Stimulated activated CD8-positive, alpha-beta memory T cell treated with anti-CD3 and anti-CD28 coated beads, Interleukin-15, amount 100 ng/mL, for 1 hour (primary cell): ENCODE results near the gene NDUFS7.

ENCODE experiments used
- DNase-seq: peaks from one replicate; pipeline ENCODE4 v3.0.0-alpha.2; 2020; ENCODE audit warnings: low read depth

NDUFS7 gene

DNA sequence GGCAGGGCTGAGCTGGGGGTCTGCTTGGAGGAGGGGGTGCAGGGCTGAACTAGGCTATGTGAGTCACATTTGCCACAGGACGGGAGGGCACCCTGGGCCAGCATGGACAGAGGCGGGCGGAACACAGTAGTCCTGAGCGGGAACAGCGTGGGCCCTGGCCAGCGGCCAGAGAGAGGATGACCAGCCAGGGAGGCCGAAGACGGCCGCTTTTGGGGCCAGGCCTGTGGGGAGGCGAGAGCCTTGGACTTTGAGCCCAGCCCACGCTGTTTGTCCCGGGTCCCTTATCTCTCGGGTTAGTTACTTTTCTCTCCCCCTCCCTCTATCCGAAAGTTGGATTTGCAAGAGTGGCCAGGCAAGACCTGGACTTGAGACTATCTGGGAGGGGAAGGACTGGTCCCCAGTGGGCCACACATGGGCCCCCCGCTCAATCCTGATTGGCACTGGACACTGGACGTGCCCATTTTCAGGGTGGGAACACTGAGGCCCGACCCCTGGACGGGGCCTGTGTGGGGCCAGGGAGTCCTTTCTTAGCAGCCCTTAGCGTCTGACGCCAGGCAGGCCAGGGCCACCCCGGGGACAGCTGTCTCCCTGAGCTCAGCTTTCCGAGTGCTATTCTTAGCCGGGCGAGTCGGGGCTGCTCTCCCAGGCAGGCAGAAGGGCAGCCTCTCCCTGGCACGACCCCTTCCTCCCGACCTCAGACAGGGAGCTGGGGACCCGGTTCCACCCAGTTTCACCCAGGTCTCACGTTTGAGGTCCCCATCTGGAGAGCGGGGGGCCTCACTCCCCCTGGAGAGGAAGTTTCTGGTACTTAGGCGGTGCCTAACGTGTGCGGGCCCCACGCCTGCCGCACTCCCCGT, 16.8 kb downstream of the NDUFS7 start:
- DNase-seq = no peak

DNA sequence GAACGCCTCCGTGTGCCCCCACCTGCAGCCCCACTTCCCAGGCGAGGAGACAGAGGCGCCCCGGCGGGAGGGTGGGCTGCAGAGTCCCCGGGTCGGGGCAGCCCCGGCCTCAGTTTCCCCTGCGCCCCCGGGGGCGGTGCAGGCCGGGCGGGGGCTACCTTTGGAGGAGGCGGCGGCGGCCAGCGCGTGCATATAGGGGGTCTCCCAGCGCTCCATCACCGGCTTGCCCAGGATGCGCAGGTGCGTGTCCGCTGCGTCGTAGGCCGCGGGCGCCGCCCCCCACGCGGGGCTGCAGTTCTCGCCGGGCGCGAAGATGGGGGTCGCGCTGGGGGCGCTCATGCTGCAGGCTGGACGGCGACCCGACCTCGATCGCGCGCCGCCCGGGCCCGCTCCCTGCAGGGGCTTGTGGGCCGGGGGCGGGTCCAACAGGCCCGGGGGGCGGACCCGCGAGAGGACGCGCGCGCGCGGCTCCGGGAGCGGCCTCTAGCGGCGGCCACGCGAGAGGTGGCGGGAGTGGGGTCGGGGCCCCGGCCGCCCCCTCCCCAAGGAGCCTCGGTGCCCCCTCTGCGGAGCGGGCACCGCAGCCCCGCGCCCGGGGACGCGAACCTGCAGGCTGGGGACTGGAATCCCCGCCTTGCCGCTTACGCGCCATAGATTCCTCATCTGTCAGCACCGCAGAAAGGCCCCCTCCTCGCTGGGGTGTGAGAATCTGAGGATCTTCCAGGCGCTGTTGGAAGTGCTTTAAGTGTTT, 17.6 kb downstream of the NDUFS7 start, which contains the start of gene GAMT:
Gene GAMT (minus strand): TSS at position 405 of the 751 bp plus-strand sequence. CDS start 66 bp downstream, at position 339.
- no peak for DNase-seq

DNA sequence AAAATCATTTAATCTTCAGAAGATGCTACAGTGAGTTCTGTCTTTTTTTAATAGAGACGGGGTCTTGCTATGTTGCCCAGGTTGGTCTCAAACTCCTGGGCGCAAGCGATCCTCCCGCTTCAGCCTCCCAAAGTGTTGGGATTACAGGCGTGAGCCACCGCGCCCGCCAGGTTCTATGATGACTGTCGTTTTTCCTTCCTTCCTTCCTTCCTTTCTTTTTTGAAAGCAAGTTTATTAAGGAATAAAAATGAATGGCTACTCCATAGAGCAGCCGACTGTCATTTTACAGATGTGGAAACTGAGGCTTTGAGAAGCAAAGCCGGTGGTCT, 18.1 kb downstream of the NDUFS7 start:
- DNase-seq = no peak

DNA sequence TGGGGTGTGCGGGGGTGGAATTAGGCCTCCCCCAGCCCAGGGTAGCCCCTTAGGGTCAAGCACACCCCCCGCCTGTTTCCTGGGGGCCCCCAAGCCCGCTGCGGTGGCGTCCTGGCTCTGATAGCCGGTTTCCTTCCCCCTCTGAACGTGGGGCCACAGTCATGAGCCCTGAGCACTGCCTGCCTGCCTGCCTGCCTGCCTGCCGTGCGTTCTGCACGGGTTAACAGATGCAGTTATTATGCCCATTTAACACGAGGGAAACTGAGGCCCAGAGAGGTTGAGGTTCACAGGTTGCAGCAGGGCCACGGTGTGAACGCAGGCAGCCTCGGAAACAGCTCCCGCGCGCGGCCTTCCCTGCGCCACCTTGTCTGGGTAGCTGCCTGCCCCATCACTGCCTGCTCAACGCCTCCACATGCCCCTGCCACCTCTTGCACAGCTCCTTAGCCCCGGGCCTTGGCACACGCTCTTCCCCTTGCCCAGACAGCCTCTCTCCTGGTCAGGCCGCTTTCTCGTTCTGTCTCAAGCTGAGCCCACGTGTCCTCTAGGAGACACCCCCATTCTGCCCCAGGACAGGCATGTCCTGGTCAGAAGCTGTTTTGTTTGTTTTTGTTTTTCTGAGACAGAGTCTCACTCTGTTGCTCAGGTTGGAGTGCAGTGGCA, 18.8 kb downstream of the NDUFS7 start:
- DNase-seq = no peak

DNA sequence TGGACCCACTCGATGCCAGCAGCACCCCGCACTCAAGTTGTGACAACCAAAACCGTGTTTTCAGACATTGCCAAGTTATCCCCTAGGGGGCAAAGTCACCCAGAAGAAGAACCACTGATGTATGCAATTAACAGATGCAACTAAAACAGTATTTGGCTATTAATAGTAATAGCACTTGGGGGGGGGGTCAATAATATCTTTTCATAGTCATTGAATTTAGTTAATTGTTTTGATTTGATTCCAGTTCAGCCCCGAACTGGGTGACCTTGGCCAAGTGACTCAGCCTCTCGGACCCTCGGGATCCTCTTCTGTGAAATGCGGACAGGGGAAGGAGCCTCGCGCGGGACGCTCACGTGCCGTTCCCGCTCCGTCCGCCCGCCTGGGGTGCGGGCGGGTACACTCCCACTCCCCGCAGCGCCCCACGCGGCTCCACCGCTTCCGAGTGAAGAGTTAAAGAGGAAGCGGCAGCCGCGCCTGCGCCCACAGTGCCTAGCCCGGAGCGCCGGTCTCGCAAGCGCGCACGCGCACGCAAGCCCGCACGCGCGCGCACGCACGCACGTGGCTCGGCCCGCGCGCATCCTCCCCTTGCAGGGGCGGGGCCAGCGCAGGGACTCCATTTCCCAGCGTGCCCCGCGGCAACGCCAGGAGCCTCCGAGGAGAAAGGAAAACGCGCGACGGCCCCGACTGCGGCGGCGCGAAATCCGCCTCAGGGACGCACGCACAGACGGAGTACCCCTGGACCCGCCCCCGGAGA, 23.2 kb downstream of the NDUFS7 start:
- DNase-seq = peak; percentile 97

DNA sequence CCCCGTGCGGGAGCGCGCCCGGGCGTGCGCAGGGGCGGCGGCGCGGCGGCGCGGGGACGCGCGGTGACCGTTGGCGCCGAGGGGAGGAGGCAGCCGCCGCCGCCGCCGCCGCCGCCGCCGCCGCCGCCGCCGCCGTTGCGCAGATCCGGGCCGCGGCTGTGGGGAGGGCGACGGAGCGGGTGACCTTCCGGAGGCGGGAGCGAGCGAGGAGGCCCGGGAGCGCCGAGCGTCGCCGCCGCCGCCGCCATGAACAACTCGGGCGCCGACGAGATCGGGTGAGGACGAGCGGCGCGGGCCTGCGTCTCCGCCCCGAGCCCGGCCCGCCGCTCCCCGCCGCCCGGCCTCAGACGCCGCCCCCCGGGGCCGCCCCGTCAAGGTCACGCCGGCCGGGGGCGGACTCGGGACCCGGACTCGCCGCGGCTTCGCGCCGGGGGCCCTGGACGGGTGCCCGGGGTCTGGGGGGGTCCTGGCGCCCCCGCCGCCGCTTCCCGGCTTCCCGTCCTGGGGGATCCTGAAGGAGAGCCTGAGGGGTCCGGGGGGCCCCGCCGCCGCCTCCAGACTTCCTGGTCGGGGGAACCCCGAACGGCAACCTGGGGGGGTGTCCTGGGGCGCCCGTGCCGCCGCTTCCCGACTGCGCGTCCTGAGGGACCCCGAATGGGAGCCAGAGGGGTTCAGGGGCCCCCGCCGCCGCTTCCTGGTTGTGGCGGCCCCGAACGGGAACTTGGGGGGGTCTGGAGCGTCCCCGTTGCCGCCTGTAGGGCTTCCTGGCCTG, 24.0 kb downstream of the NDUFS7 start, which contains the start of gene DAZAP1:
Gene DAZAP1 (plus strand): TSS at position 59 of the 772 bp plus-strand sequence. CDS start 188 bp downstream, at position 247.
- DNase-seq = no peak

DNA sequence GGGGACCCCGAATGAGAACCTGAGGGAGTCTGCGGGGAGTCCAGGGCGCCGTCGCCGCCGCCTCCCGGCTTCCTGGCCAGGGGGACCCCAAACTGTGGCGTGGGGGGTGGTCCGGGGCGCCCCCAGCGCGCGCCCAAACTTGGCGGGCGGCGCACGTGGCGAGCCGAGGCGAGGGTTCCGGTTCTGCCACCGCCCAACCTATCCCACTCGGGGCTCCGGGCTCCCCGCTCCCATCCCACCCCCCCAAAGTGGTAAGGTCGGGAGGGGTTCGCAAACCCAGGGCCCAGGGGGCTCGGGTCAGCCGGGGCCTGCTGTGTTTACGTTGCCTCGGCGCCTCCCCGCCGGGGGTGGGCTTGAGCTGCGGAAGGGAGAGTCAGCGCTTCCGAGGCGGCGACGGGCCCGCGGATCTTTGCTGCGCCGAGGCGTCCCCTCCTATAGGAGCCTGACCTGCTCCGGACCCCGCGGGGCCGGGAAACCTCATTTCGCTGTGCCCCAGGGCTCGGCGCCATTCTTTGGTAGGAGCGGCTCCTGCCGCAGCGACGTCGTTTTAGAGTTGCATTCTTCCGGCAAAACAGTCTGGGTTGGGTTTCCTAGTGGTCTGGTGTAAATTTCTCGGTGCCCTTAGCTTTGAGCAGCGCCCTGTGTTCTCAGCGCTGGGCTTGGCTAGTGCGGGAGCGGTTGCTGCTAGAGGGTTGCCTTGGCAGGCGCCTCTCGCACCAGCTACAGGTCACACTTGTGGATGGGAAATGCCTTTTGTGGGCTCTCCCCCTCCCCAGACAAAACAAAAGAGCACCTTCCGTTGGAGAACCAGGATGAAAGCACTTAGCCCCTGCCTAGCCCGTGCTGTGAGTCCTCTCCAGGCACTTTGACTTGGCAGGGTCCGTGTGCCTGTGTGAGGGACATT, 24.8 kb downstream of the NDUFS7 start:
- no peak for DNase-seq

DNA sequence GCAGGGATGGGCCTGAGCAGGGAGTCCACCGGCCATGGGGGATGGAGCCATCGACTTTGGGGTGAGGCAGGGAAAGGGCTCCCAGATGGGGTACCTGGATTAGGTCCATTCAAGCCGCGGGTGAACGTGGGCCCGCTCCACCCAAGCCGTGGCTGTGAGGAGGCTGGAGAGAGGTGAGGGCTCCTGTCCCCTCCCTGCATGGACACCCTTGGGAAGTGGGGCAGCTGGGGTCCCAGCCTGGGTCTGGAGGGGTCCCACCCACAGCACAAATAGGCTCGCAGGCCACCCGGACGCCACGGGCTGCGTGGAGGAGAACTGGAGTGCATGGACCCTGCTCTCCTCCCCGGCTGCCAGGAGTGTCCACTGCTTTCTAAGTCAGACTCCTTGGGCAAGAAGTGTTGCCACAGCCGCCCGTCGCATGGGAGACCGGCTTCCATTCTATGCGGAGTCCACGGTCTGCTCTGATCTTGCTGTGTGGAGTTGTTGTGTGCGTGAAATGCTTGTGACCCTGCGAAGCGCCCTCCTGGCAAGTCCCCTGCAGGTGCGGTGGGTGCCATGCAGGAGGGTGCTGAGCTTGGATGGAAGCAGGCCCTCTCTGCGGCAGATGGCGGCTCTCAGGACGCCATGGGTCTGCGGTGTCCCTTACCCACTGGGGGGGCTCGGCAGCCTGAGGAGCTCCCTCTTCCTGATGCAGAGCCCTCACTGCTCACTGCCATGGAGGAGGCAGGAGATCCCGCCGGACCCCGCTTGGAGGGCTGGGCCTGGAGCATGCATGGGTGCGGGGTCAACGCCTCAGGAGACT, 25.7 kb downstream of the NDUFS7 start:
- no peak for DNase-seq

DNA sequence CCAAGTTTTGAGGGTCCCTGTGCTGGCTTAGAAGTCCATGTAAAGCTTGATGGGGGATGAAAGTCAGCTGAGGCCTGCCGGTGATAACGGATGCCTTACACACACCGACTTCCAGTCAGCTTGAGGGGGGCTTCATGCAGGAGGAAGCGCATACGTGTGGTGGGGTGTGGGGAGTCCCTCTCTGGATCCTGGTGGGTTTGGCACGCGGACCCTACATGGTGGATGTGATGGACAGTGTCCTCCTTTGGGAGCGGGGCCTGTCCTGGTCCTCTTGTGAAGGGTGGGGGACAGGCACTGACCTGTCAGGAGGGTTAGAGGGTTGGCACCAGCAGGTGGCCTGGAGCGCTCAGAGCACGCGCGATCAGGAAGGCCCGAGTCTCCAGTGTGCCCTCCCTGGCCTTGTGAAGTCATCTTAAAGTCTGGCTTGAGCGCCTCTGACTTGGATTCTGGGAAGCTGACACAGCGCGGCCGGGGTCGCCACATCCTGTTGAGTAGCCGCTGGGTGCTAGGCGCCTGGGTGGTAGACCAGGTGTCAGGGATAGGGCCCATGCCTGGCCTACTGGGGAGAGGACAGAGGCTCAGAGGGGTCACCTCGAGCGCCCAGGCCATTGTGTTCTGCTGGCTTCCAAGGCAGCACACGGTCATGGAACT, 26.6 kb downstream of the NDUFS7 start:
- DNase-seq = no peak

DNA sequence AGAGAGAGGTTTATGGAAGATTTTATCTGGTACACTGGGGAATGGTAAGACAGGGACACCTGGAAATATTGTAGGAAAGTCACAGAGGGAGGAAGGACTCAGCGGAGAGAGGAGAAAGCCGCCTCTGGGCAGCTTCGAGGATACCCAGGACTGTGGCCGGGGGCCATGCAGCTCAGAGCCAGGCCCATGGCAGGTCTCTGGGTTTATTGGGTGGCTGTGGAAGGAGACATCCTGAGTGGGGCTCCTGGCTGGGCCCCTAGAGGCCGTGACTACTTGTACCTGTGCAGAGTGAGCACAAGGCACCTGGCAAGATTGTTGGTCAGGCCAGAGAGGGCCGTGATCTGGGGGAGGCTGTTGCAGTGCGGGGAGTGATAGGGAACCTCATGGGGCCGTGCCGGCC, 27.1 kb downstream of the NDUFS7 start:
- no peak for DNase-seq

DNA sequence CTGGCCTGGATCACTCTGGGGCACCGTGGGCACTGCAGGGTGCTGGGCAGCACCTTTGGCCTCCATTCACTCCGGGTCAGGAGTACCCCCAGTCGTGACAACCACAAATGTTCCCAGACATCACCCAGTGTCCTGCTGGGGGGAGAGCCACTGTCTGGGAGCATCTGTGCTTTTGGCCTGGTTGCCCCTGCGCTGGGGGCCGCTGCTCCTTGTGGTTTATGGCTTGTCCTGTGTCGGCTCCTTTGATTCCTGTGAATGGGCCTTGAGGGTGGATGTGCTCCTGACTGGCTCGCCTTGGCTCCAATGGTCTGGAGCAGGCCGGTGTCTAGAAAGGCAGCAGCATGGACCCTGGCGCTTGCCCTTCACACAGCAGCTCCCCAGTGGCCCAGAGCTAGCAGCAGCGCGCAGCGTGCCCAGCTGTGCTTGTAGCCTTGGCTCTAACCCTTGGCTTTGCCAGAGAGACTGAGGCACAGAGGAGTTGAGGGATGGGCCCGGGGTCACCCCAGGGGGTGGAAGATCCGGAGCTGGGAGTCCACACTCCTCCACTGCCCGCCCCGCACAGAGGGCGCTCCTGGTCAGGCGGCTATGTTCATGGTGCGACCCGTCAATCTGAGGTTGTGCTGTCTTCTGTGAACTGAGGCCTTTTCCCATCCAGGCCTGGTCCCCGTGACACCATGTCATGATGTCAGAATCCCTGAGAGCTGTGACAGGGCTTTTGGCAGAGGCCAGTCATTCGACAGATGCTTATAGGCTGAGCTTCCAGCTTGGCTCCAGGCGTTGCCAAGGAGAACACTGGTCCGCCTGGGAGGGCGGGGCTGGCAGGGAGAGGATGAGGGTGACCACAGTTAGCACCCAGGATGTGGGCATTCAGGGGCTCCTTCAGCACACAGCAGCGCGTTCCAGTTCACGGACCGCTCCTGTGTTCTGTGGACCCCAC, 27.8 kb downstream of the NDUFS7 start:
- no peak for DNase-seq

DNA sequence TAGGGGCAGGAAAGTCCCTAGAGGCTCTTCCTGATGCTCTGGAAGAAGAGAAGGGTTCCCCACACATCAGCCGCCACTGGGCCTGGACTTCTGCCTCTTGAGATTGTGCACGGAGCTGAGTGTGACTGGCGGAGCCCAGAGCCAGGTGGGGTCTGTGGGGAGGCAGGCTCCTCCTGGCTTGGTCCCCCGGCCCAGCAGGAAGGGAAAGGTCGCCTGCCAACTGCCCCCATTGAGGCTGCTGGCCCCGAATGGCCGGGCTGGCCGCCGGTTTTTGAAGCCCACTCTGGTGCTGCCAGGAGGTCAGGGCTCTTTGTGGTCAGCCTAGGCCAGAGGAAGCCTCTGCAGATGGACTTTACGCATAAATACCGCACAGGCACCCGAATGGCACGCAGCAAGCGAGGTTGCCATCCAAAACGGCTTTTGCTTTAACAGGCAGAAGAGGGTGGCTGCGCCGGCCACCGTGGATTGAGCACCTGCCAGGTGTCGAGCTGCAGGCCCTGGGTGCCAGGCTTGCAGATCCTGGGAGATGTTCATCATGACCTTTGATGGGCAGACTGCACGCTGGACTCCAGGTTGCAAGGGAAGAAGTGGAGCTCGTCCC, 28.7 kb downstream of the NDUFS7 start:
- DNase-seq = no peak

DNA sequence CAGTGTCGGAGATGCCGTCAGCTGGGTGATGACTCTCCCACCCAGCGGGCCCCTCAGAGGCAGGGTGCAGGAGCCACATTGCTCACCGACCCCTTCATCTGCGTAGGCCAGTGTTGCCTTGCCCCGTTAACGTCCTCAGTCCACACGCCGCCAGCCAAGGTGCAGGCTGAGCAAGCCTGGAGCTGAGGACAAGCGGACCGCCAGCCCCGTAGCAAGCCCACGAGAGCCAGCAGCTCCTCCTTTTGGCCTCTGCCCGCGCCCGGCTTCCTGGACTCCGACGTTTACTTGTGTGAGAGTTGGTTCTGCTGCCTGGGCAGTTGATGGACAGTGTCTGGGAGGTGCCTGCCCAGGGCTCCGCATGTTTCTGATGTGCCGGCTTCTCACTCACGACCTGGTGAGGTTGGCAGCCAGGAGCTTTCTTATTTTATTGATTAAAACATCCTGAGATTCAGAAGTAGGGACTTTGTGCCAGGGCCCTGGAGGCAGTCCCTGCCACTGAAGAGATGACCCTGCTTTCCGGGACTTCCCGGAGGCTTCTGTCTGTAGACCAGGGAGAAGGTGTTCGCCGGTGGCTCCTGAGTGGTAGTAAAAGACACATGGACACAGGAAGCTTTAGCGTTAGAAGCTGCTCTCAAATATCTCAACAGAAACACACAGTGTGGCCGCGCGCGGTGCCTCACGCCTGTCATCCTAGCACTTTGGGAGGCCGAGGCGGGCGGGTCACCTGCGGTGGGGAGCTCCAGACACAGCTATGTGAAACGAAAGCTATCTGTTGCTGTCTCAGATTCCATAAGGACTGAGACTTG, 29.5 kb downstream of the NDUFS7 start:
- DNase-seq = no peak

DNA sequence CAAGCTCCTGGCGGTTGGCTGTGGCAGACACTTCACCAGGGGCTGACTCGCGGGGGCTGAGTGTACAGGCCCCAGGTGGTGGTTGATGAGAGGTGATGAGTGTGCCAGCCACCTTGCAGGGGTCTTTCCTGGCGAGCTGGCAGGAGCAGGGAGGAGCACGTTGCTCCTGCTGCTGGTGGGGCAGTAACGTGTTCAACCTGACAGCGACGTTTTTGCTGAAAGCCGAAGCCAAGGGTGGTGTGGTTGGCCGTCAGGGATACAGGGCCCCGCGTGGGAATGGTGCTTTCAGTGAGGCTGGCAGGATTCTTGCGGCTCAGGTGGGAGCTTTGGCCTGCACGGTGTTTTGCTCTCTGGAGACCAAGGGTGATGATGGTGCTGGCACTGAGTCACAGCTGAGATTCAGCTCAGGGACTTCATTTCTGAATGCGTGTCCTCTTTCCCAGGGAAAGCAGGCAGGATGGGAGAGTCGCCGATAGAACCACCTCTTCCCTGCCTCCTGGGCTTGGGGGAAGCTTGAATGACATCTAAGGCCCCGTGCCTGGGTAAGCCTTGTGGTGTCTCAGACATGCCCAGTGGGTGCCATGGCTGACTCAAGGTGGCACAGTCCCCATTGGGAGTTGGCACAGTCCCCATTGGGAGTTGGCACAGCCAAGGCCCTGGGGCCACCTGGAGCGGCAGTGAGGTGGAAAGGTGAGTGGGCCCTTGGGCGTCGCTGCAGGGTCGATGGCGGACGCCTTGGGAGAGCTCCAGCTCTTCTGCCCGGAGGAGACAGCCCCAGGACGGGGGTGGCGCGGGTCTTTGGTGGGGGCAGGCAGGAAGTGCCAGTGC, 32.5 kb downstream of the NDUFS7 start:
- DNase-seq = no peak

DNA sequence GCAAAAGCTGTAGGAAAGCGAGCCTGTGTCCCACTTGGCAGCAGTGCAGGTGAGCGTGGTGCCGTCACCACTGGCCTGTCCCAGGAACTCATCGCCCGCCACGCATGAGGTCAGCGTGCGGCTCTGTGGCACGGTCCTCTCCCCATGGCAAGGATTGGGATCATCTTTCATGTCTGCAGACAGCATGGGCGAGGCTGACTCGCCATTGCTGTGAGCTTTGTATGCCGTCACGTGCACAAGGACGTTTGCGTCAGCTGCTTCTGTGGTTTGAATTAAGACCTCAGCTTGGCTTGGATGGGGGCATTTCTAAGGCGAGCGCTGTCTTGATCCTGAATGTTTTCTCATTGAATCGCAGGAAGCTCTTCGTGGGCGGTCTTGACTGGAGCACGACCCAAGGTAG, 33.4 kb downstream of the NDUFS7 start:
- DNase-seq = no peak
